NT2/D1 (cell line): ENCODE data around the gene VAV3.

Experiments
- SUZ12 ChIP-seq: IDR thresholded peaks from 2 replicates; pipeline ENCODE4 v1.6.1; 2011; ENCODE audit not compliant: insufficient read length, insufficient read depth; ENCODE audit errors: extremely low read depth
- ZNF274 ChIP-seq: IDR thresholded peaks from 2 replicates; pipeline ENCODE4 v1.6.1; 2011; ENCODE audit warnings: mild to moderate bottlenecking, low read depth, low read length

- no peak for TF ChIP-seq ZNF274
- TF ChIP-seq SUZ12: no peak
Observed at GRCh38 chr1:107622966-107623365, 342.0 kb downstream of the VAV3 start.
